Measurements from ENCODE around the gene RDH13.
A peak's percentile ranks its signal among the peaks of the same experiment; 100 is the strongest.
"Not testable (repeated sequence)": the region's sequence is repeated elsewhere in the genome, so short reads cannot be mapped to it uniquely, and the experiment has no call there.

Gene RDH13

GRCh38 chr19:55024111-55024510 is 38.8 kb downstream of the RDH13 start:
- peaks cover 10% of the 10 kb centered on the region; the same call in 1 of the 2 replicates for H3K36me3 ChIP-seq (ENCODE audit: insufficient read depth, low read length)
- H3K9me3 ChIP-seq (ENCODE audit: insufficient read depth, low read depth, low read length): no peaks in the 10 kb centered on the region
- H3K4me3 ChIP-seq (ENCODE audit: low read length): no peak overlapping the region
- H3K27me3 ChIP-seq (ENCODE audit: insufficient read depth, low read length): no peaks in the 10 kb centered on the region
- no peak overlapping the region for H3K9ac ChIP-seq (ENCODE audit: low read depth, low read length)
- no peak overlapping the region for H3K27ac ChIP-seq (ENCODE audit: low read depth, low read length)
- 70% methylated on average over 11 of the region's 11 CpGs for whole genome bisulfite sequencing
- no peaks in the 10 kb centered on the region for H3K4me1 ChIP-seq (ENCODE audit: insufficient read depth, low read length)

DNA sequence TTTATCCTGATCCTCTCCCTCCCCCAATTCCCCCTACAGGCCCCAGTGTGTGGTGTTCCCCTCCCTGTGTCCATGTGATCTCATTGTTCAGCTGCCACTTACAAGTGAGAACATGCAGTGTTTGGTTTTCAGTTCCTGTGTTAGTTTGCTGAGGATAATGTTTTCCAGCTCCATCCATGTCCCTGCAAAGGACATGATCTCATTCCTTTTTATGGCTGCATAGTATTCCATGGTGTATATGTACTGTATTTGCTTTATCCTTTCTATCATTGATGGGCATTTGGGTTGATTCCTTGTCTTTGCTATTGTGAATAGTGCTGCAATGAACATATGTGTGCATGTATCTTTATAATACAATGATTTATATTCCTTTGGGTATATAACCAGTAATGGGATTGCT is 42.6 kb downstream of the RDH13 start:
- H3K9ac ChIP-seq (ENCODE audit: low read depth, low read length); H3K4me3 ChIP-seq (ENCODE audit: low read length); H3K4me1 ChIP-seq (ENCODE audit: insufficient read depth, low read length); H3K27me3 ChIP-seq (ENCODE audit: insufficient read depth, low read length); H3K27ac ChIP-seq (ENCODE audit: low read depth, low read length); H3K9me3 ChIP-seq (ENCODE audit: insufficient read depth, low read depth, low read length): not testable (repeated sequence)
- peaks cover 27% of the 10 kb centered on the region; the same call in 1 of the 2 replicates for H3K36me3 ChIP-seq (ENCODE audit: insufficient read depth, low read length)

GRCh38 chr19:55018633-55019032 is 44.3 kb downstream of the RDH13 start:
- H3K4me1 ChIP-seq (ENCODE audit: insufficient read depth, low read length): peaks cover 4% of the 10 kb centered on the region; the same call in 1 of the 2 replicates
- H3K9me3 ChIP-seq (ENCODE audit: insufficient read depth, low read depth, low read length): no peaks in the 10 kb centered on the region
- H3K9ac ChIP-seq (ENCODE audit: low read depth, low read length): no peak overlapping the region
- peaks cover 24% of the 10 kb centered on the region for H3K36me3 ChIP-seq (ENCODE audit: insufficient read depth, low read length)
- WGBS: 84% methylated on average over 9 of the region's 9 CpGs
- H3K27me3 ChIP-seq (ENCODE audit: insufficient read depth, low read length): no peaks in the 10 kb centered on the region
- no peak overlapping the region for H3K27ac ChIP-seq (ENCODE audit: low read depth, low read length)
- H3K4me3 ChIP-seq (ENCODE audit: low read length): no peak overlapping the region

GRCh38 chr19:55018216-55018615 is 44.7 kb downstream of the RDH13 start:
- H3K27ac ChIP-seq (ENCODE audit: low read depth, low read length): no peak overlapping the region
- no peaks in the 10 kb centered on the region for H3K27me3 ChIP-seq (ENCODE audit: insufficient read depth, low read length)
- no peak overlapping the region for H3K4me3 ChIP-seq (ENCODE audit: low read length)
- H3K4me1 ChIP-seq (ENCODE audit: insufficient read depth, low read length): peaks cover 6% of the 10 kb centered on the region; the same call in 1 of the 2 replicates
- no peaks in the 10 kb centered on the region for H3K9me3 ChIP-seq (ENCODE audit: insufficient read depth, low read depth, low read length)
- 91% methylated on average over 15 of the region's 15 CpGs for WGBS
- H3K9ac ChIP-seq (ENCODE audit: low read depth, low read length): no peak overlapping the region
- H3K36me3 ChIP-seq (ENCODE audit: insufficient read depth, low read length): peaks cover 24% of the 10 kb centered on the region

GRCh38 chr19:55016017-55016416 is 46.9 kb downstream of the RDH13 start:
- Histone ChIP-seq H3K27me3 (ENCODE audit: insufficient read depth, low read length) (no peaks in the 10 kb centered on the region), H3K9me3 (ENCODE audit: insufficient read depth, low read depth, low read length) (no peaks in the 10 kb centered on the region), H3K4me3 (ENCODE audit: low read length) (no peak overlapping the region), H3K36me3 (ENCODE audit: insufficient read depth, low read length) (peaks cover 24% of the 10 kb centered on the region), H3K27ac (ENCODE audit: low read depth, low read length) (no peak overlapping the region), H3K4me1 (ENCODE audit: insufficient read depth, low read length) (peaks cover 17% of the 10 kb centered on the region), H3K9ac (ENCODE audit: low read depth, low read length) (no peak overlapping the region)
- 89% methylated on average over 3 of the region's 3 CpGs for WGBS

DNA sequence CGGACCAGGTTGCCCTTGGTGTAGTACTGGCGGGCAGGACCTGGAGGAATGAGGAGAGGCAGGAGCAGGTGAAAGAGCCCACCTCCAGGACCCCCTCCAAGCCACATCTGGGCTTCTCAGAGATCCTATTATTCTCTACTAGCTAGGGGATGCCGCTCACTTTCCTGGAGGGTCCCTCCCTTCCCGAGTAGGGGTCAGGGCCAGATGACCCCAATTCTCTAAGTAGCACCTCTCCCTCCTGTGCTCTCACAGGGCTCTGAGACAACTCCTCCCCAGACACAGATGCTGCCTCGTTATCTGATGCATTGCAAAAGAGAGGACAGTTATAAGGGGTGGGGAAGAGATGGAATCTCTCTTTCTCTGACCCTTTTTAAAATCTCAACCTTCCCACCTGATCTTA is 47.8 kb downstream of the RDH13 start:
- peaks cover 17% of the 10 kb centered on the region for H3K4me1 ChIP-seq (ENCODE audit: insufficient read depth, low read length)
- 92% methylated on average over 4 of the region's 5 CpGs for WGBS
- no peaks in the 10 kb centered on the region for H3K27me3 ChIP-seq (ENCODE audit: insufficient read depth, low read length)
- no peak overlapping the region for H3K9ac ChIP-seq (ENCODE audit: low read depth, low read length)
- H3K36me3 ChIP-seq (ENCODE audit: insufficient read depth, low read length): peaks cover 24% of the 10 kb centered on the region
- no peak overlapping the region for H3K27ac ChIP-seq (ENCODE audit: low read depth, low read length)
- H3K9me3 ChIP-seq (ENCODE audit: insufficient read depth, low read depth, low read length): no peaks in the 10 kb centered on the region
- H3K4me3 ChIP-seq (ENCODE audit: low read length): no peak overlapping the region

DNA sequence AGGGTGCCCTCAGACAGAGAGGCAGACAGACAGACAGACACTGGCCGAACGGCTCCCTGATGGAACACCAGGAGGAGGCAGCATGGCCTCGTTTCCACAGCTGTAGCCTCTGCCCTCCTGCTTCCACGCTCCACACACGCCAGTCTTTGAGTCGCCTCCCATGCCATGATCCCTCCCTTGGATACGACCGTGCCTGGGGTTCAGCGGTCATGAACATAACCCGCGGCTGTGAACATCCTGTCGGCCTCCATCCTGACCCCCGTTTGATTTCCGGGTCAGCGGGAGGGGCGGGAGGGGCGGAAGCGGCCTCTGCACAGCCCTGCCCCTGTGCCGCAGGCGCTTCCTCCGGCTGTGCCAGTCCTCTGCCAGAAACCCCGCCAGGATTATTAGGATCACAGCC is 48.2 kb downstream of the RDH13 start:
- H3K4me1 ChIP-seq (ENCODE audit: insufficient read depth, low read length): peaks cover 17% of the 10 kb centered on the region
- H3K27me3 ChIP-seq (ENCODE audit: insufficient read depth, low read length): no peaks in the 10 kb centered on the region
- H3K9me3 ChIP-seq (ENCODE audit: insufficient read depth, low read depth, low read length): no peaks in the 10 kb centered on the region
- H3K36me3 ChIP-seq (ENCODE audit: insufficient read depth, low read length): peaks cover 24% of the 10 kb centered on the region
- WGBS: 94% methylated on average over 22 of the region's 22 CpGs
- H3K9ac ChIP-seq (ENCODE audit: low read depth, low read length): no peak overlapping the region
- no peak overlapping the region for H3K27ac ChIP-seq (ENCODE audit: low read depth, low read length)
- H3K4me3 ChIP-seq (ENCODE audit: low read length): no peak overlapping the region

DNA sequence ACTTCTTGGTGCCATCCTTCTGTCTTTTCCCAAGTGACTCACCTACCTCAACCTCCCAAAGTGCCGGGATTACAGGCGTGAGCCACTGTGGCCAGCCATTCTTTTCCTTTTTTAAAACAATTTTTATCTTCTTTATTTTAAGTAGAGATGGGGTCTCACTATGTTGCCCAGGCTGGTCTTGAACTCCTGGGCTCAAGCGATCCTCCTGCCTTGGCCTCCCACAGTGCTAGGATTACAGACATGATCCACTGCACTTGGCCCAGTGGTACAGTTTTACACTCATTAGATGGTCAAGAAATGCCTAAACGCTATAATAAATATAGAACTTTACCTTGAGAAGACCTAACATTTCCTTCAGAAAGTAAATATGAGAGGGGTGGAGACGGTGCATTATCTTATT is 49.4 kb downstream of the RDH13 start:
- no peak overlapping the region for H3K9ac ChIP-seq (ENCODE audit: low read depth, low read length)
- peaks cover 24% of the 10 kb centered on the region for H3K36me3 ChIP-seq (ENCODE audit: insufficient read depth, low read length)
- no peak overlapping the region for H3K4me3 ChIP-seq (ENCODE audit: low read length)
- no peaks in the 10 kb centered on the region for H3K27me3 ChIP-seq (ENCODE audit: insufficient read depth, low read length)
- no peaks in the 10 kb centered on the region for H3K9me3 ChIP-seq (ENCODE audit: insufficient read depth, low read depth, low read length)
- WGBS: 91% methylated on average over 4 of the region's 5 CpGs
- H3K4me1 ChIP-seq (ENCODE audit: insufficient read depth, low read length): peaks cover 17% of the 10 kb centered on the region
- H3K27ac ChIP-seq (ENCODE audit: low read depth, low read length): no peak overlapping the region

DNA sequence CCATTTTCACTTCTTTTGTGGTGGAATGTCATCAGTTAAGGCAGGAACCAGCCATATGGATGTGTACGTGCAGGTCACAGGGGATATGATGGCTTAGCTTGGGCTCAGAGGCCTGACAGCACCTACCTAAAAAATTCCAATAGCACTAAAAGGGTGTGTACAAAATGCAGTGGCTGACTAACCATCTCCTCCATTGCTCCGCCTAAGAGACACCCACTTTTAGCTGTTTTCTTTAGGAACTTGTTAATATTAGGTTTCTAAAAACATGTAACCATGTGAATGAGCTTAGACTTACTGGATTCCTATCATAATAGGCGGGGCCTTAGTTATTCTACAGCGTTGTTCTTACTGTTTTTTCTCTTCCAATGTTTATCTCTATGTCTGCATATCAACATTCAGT is 50.6 kb downstream of the RDH13 start:
- 41% methylated on average over 4 of the region's 4 CpGs for WGBS

GRCh38 chr19:55010561-55010960 is 52.4 kb downstream of the RDH13 start:
- Histone ChIP-seq H3K4me1 (ENCODE audit: insufficient read depth, low read length) (peaks cover 17% of the 10 kb centered on the region), H3K4me3 (ENCODE audit: low read length) (peak overlapping the region; percentile 44)
- WGBS: 24% methylated on average over 7 of the region's 7 CpGs
- H3K9me3 ChIP-seq (ENCODE audit: insufficient read depth, low read depth, low read length); H3K9ac ChIP-seq (ENCODE audit: low read depth, low read length); H3K27ac ChIP-seq (ENCODE audit: low read depth, low read length); H3K27me3 ChIP-seq (ENCODE audit: insufficient read depth, low read length); H3K36me3 ChIP-seq (ENCODE audit: insufficient read depth, low read length): not testable (repeated sequence)

More for the DNA sequence above, 50.6 kb downstream of the RDH13 start:
- peak overlapping the region; percentile 1; the same call in 1 of the 2 replicates for H3K4me3 ChIP-seq (ENCODE audit: low read length)
- H3K27ac ChIP-seq (ENCODE audit: low read depth, low read length): peak overlapping the region; percentile 73
- peak overlapping the region; percentile 43 for H3K9ac ChIP-seq (ENCODE audit: low read depth, low read length)
- H3K36me3 ChIP-seq (ENCODE audit: insufficient read depth, low read length): peaks cover 17% of the 10 kb centered on the region
- no peaks in the 10 kb centered on the region for H3K27me3 ChIP-seq (ENCODE audit: insufficient read depth, low read length)
- H3K4me1 ChIP-seq (ENCODE audit: insufficient read depth, low read length): peaks cover 17% of the 10 kb centered on the region
- no peaks in the 10 kb centered on the region for H3K9me3 ChIP-seq (ENCODE audit: insufficient read depth, low read depth, low read length)

DNA sequence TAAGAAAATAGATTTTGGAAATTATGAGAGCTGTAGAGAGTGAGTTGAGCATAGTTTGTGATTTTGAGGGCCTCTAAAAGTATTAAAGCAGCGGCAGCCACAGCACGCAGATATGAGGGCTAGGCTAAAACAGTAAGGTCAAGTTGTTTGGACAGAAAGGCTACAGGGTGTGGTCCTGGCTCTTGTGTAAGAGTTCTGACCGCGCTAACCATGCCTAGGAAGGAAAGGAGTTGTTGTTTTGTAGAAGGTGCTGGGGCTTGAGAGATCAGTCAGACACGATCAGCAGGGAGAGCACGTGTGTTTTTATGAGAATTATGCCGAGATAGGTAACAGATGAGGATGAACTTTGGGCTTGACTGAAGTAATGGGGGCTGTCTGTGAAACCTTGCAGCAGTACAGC is 54.2 kb downstream of the RDH13 start:
- H3K9ac ChIP-seq (ENCODE audit: low read depth, low read length): not testable (repeated sequence)
- peak overlapping the region; percentile 35 for H3K4me3 ChIP-seq (ENCODE audit: low read length)

DNA sequence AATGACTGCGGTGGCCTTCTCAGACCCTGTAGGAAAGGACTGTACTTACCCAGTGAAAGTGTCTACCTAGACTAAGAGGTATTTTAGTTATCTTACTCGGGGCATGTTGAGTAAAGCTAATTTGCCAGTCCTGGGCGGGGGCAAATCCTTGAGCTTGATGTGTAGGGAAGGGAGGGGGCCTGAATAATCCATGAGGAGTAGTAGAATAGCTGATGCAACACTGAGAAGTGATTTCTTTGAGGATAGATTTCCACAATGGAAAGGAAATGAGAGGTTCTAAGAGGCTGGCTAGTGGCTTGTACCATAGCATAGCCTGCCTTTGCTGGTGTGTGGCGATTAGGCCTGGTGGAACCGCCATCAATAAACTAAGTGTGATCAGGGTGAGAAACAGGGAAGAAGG is 54.8 kb downstream of the RDH13 start:
- 21% methylated on average over 2 of the region's 5 CpGs for WGBS

More for the DNA sequence above, 54.2 kb downstream of the RDH13 start:
- Histone ChIP-seq H3K4me1 (ENCODE audit: insufficient read depth, low read length) (peaks cover 13% of the 10 kb centered on the region), H3K36me3 (ENCODE audit: insufficient read depth, low read length) (peaks cover 10% of the 10 kb centered on the region)
- not testable (repeated sequence) for H3K9me3 ChIP-seq (ENCODE audit: insufficient read depth, low read depth, low read length); H3K27ac ChIP-seq (ENCODE audit: low read depth, low read length); H3K27me3 ChIP-seq (ENCODE audit: insufficient read depth, low read length)
- 51% methylated on average over 7 of the region's 7 CpGs for WGBS

More for the DNA sequence above, 54.8 kb downstream of the RDH13 start:
- not testable (repeated sequence) for H3K27me3 ChIP-seq (ENCODE audit: insufficient read depth, low read length); H3K9me3 ChIP-seq (ENCODE audit: insufficient read depth, low read depth, low read length); H3K27ac ChIP-seq (ENCODE audit: low read depth, low read length)
- Histone ChIP-seq H3K9ac (ENCODE audit: low read depth, low read length) (0 out of 2 replicates have a peak overlapping the region, but pooled peaks have one; percentile 33), H3K4me1 (ENCODE audit: insufficient read depth, low read length) (peaks cover 11% of the 10 kb centered on the region), H3K4me3 (ENCODE audit: low read length) (peak overlapping the region; percentile 85), H3K36me3 (ENCODE audit: insufficient read depth, low read length) (peaks cover 14% of the 10 kb centered on the region)
